Calu3 (cell line): Measurements from ENCODE around the gene S100A16. TPM values are rescaled to one million over a fixed set of nuclear protein-coding genes. Genes with fewer than 3 reads are reported as not detected.

Experiments
- BruUV-seq: library from RNA; stranded (reverse); fragments of 400-500 nt; replicated peaks from 2 replicates; lab custom pipeline; 2021; lab: Mats Ljungman, UMichigan
- CTCF ChIA-PET: fragments of 300-600 bp; sonication (Branson Sonifier 250); formaldehyde crosslinking; loops from one replicate; lab custom pipeline; 2022; ENCODE audit warnings: antibody characterized with exemption; lab: Charles Lee
- DNase-seq: peaks from one replicate; pipeline ENCODE4 v3.0.0; 2022
- H3K27ac Mint-ChIP-seq: one replicate; pipeline ENCODE4 v1.8.0; 2022; ENCODE audit warnings: mixed read lengths; ENCODE audit not compliant: unreplicated experiment
- H3K27me3 Mint-ChIP-seq: one replicate; pipeline ENCODE4 v1.8.0; 2022; ENCODE audit warnings: mixed read lengths; ENCODE audit not compliant: unreplicated experiment
- H3K36me3 Mint-ChIP-seq: one replicate; pipeline ENCODE4 v1.8.0; 2022; ENCODE audit warnings: mild to moderate bottlenecking, moderate library complexity, mixed read lengths; ENCODE audit not compliant: insufficient read depth, unreplicated experiment
- H3K4me1 Mint-ChIP-seq: one replicate; pipeline ENCODE4 v1.8.0; 2022; ENCODE audit warnings: mild to moderate bottlenecking, low read depth, mixed read lengths; ENCODE audit not compliant: unreplicated experiment
- H3K4me3 Mint-ChIP-seq: one replicate; pipeline ENCODE4 v1.8.0; 2022; ENCODE audit warnings: mild to moderate bottlenecking, low read depth, moderate library complexity, mixed read lengths; ENCODE audit not compliant: unreplicated experiment
- H3K9me3 Mint-ChIP-seq: one replicate; pipeline ENCODE4 v1.8.0; 2022; ENCODE audit warnings: low read depth, mixed read lengths; ENCODE audit not compliant: unreplicated experiment
- intact Hi-C: fragments of 100-400 bp; cut with micrococcal nuclease; formaldehyde crosslinking; loops from one replicate; pipeline ENCODE4 v1.10.0; 2022; ENCODE audit not compliant: unreplicated experiment
- total RNA-seq: library from RNA; stranded (reverse); gene quantifications from 2 replicates; pipeline ENCODE4 v1.2.3, GENCODE V29; 2022
- TF ChIP-seq, protein P1 (sequence below): fragments of 200-600 bp; IDR thresholded peaks from one replicate; pipeline ENCODE4 v1.8.0; 2022; ENCODE audit warnings: antibody characterized with exemption; ENCODE audit not compliant: unreplicated experiment

Gene S100A16
- total RNA-seq, 1 experiment from 2014 or later, result 247 TPM

- peaks cover 15% of the 10 kb centered on the region for H3K36me3 Mint-ChIP-seq
- no peak overlapping the region for H3K4me3 Mint-ChIP-seq
- CTCF ChIA-PET, result interaction anchor here (1.1 to 1.6 kb wide), 3 partner anchors 9 to 29 kb away, joined by 3 read pairs; no protein-coding TSS in a partner anchor
- no peaks in the 10 kb centered on the region for H3K9me3 Mint-ChIP-seq
- H3K27ac Mint-ChIP-seq, result no peak overlapping the region
- intact Hi-C loops, result no loop called here
- BruUV-seq, result no TSS peak
- TF ChIP-seq, protein P1, sequence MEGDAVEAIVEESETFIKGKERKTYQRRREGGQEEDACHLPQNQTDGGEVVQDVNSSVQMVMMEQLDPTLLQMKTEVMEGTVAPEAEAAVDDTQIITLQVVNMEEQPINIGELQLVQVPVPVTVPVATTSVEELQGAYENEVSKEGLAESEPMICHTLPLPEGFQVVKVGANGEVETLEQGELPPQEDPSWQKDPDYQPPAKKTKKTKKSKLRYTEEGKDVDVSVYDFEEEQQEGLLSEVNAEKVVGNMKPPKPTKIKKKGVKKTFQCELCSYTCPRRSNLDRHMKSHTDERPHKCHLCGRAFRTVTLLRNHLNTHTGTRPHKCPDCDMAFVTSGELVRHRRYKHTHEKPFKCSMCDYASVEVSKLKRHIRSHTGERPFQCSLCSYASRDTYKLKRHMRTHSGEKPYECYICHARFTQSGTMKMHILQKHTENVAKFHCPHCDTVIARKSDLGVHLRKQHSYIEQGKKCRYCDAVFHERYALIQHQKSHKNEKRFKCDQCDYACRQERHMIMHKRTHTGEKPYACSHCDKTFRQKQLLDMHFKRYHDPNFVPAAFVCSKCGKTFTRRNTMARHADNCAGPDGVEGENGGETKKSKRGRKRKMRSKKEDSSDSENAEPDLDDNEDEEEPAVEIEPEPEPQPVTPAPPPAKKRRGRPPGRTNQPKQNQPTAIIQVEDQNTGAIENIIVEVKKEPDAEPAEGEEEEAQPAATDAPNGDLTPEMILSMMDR, result no peak
- H3K27me3 Mint-ChIP-seq, result no peaks in the 10 kb centered on the region
- DNase-seq, result no peak
- peaks cover 16% of the 10 kb centered on the region for H3K4me1 Mint-ChIP-seq
Observed at GRCh38 chr1:153561466-153561985, 51.4 kb downstream of the S100A16 start.

DNA sequence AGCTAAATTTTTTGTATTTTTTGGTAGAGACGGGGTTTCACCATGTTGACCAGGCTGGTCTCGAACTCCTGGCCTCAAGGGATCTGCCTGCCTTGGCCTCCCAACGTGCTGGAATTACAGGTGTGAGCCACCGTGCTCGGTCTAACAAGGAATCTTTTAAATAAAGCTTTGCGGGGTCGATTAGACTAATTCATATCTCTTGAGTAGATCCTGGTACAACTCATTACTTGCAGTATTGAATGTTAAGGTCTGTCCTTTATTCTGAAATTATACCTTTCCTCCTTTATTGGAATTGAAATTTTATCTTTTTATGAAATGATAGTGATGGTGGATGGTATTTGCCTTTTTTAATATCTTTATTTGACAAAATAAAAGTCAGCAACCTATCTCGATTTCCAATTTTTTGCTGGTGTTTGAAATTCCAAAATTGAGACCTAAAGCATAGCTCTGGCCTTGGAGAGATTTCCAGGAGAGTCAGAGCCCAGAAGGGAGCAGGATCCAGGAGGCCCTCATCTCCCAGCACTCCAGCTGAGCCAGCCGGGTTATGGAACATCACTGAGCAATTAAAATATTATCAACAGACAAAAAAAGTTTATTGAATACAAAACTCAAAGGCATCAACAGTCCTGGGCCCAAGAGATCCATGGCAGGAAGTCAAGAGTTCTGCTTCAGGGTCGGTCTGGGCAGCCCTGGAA lies 52.0 kb downstream of the S100A16 start:
- intact Hi-C loops, result no loop called here

GRCh38 chr1:153560241-153560640 lies 52.7 kb downstream of the S100A16 start:
- H3K4me3 Mint-ChIP-seq, result no peak overlapping the region
- TF ChIP-seq, protein P1, result no peak
- H3K27ac Mint-ChIP-seq, result no peak overlapping the region
- DNase-seq, result no peak
- CTCF ChIA-PET, result interaction anchor here (0.7 to 1.1 kb wide), 3 partner anchors 45 to 298 kb away, joined by 3 read pairs; no protein-coding TSS in a partner anchor
- intact Hi-C loops, result no loop called here
- no peaks in the 10 kb centered on the region for H3K9me3 Mint-ChIP-seq
- H3K4me1 Mint-ChIP-seq, result peaks cover 4% of the 10 kb centered on the region
- no TSS peak for BruUV-seq
- H3K36me3 Mint-ChIP-seq, result peaks cover 2% of the 10 kb centered on the region
- no peaks in the 10 kb centered on the region for H3K27me3 Mint-ChIP-seq

More for the DNA sequence above, 52.0 kb downstream of the S100A16 start:
- Mint-ChIP-seq H3K4me3 (no peak overlapping the region), H3K27me3 (no peaks in the 10 kb centered on the region), H3K27ac (no peak overlapping the region), H3K36me3 (peaks cover 9% of the 10 kb centered on the region), H3K9me3 (no peaks in the 10 kb centered on the region), H3K4me1 (peaks cover 10% of the 10 kb centered on the region)
- no TSS peak for BruUV-seq
- CTCF ChIA-PET, result interaction anchor here (0.6 to 1.1 kb wide), 5 partner anchors 9 to 298 kb away, joined by 3 read pairs; no protein-coding TSS in a partner anchor
- TF ChIP-seq, protein P1, result no peak
- no peak for DNase-seq

- Mint-ChIP-seq H3K4me1 (peaks cover 12% of the 10 kb centered on the region), H3K4me3 (no peak overlapping the region), H3K27me3 (no peaks in the 10 kb centered on the region), H3K27ac (no peak overlapping the region), H3K36me3 (no peaks in the 10 kb centered on the region), H3K9me3 (no peaks in the 10 kb centered on the region)
- TF ChIP-seq, protein P1, result no peak
- no TSS peak for BruUV-seq
- CTCF ChIA-PET, result no interaction called here
- intact Hi-C loops, result no loop called here
- no peak for DNase-seq
Observed at GRCh38 chr1:153557877-153558276, 55.1 kb downstream of the S100A16 start.

Other genes with a start within 250 kb of the S100A16 start
- gene S100A12, start 237.5 kb downstream of the S100A16 start, total RNA-seq, result not detected in 2 replicates
- not detected in 2 replicates for gene S100A8, start 222.1 kb downstream of the S100A16 start, total RNA-seq
- not detected in 2 replicates for gene S100A7A, start 196.6 kb downstream of the S100A16 start, total RNA-seq
- gene S100A7, start 152.5 kb downstream of the S100A16 start, total RNA-seq, result not detected in 2 replicates
- gene S100A6, start 77.1 kb downstream of the S100A16 start, total RNA-seq, result 1,521 and 2,023 TPM in 2 replicates
- gene S100A5, start 72.2 kb downstream of the S100A16 start, total RNA-seq, result not detected in 2 replicates
- gene S100A4, start 67.3 kb downstream of the S100A16 start, total RNA-seq, result 19.8 and 20.5 TPM in 2 replicates
- not detected in 2 replicates for gene S100A3, start 63.9 kb downstream of the S100A16 start, total RNA-seq
- 11.1 and 14.1 TPM in 2 replicates for gene S100A2, start 47.3 kb downstream of the S100A16 start, total RNA-seq
- gene S100A14, start 3.2 kb upstream of the S100A16 start, total RNA-seq, result 74.6 and 106 TPM in 2 replicates
- 104 and 117 TPM in 2 replicates for gene S100A13, start 14.4 kb upstream of the S100A16 start, total RNA-seq
- not detected in 2 replicates for gene S100A1, start 15.3 kb upstream of the S100A16 start, total RNA-seq
- 93.7 and 100 TPM in 2 replicates for gene CHTOP, start 20.9 kb upstream of the S100A16 start, total RNA-seq
- 45.0 and 46.8 TPM in 2 replicates for gene SNAPIN, start 45.6 kb upstream of the S100A16 start, total RNA-seq
- gene ILF2, start 57.9 kb upstream of the S100A16 start, total RNA-seq, result 253 and 292 TPM in 2 replicates
- gene NPR1, start 65.6 kb upstream of the S100A16 start, total RNA-seq, result not detected in 2 replicates
- 55.9 and 57.1 TPM in 2 replicates for gene INTS3, start 114.9 kb upstream of the S100A16 start, total RNA-seq
- 9.0 and 11.9 TPM in 2 replicates for gene SLC27A3, start 162.3 kb upstream of the S100A16 start, total RNA-seq